Ovary (tissue), 9 donors: ENCODE results near the gene DNAI1. TPM values are rescaled to one million over a fixed set of nuclear protein-coding genes. Genes with fewer than 3 reads are reported as not detected.

Experiments used
- DNase-seq, 5 donors: peaks; one replicate each; pipeline ENCODE4 v3.0.0-alpha.2; 2019 to 2020
- H3K27ac ChIP-seq, 2 donors: fragments of 200-600 bp; one replicate each; pipeline versions ENCODE4 v1.5.1 to v1.8.0; 2019 to 2022
- H3K27me3 ChIP-seq: fragments of 200-600 bp; one replicate; pipeline ENCODE4 v1.8.0; 2022
- H3K36me3 ChIP-seq: fragments of 200-600 bp; sonication (generic); one replicate; pipeline ENCODE4 v1.5.1; 2019
- H3K4me1 ChIP-seq: one replicate; pipeline ENCODE4 v1.8.1; 2013; ENCODE audit warnings: mild to moderate bottlenecking, moderate library complexity; ENCODE audit not compliant: insufficient read depth
- H3K4me3 ChIP-seq: fragments of 200-600 bp; sonication (generic); one replicate; pipeline ENCODE4 v1.5.1; 2017
- H3K9me3 ChIP-seq, 2 donors: fragments of 200-600 bp in 1 of 2; sonication (generic) in 1 of 2; one replicate each; pipeline versions ENCODE4 v1.5.1 to v1.8.1; 2013 to 2019; ENCODE audit warnings: mild to moderate bottlenecking in 1 of 2, moderate library complexity in 1 of 2
- EP300 ChIP-seq: sonication (generic); formaldehyde crosslinking; IDR thresholded peaks from one replicate; pipeline ENCODE4 v1.6.1; 2017; ENCODE audit warnings: antibody characterized with exemption
- POLR2A ChIP-seq: fragments of 450-650 bp; IDR thresholded peaks from one replicate; pipeline ENCODE4 v1.6.1; 2017; ENCODE audit warnings: antibody characterized with exemption, mild to moderate bottlenecking, moderate library complexity
- WGBS, 3 donors: extraction: QIAGEN DNeasy Blood & Tissue Kit in 1 of 3; methylation state at CpG; one replicate each; pipeline versions ENCODE4 v1.1.5 to v1.1.7; 2013 to 2017; 5-methylcytosine and 5-hydroxymethylcytosine counted together
- intact Hi-C, 4 donors: fragments of 100-400 bp; cut with DNase I; formaldehyde crosslinking; loops; one replicate each; pipeline versions ENCODE4 v1.11.0 to v1.15.1; 2022 to 2023
- polyA plus RNA-seq, 2 donors: library from polyadenylated mRNA; stranded (reverse); fragments of 200-250 nt in 1 of 2; fragments of 350-450 nt in 1 of 2; fragmentation: Illumina TruSeq in 1 of 2; extraction: RNeasy Lipid Tissue Mini Kit (QIAGEN cat#74804) in 1 of 2; gene quantifications; one replicate each; pipeline ENCODE4 v1.2.3, GENCODE V29; 2013 to 2014
- total RNA-seq, 7 donors: library from RNA; depleted of rRNA in 2 of 7; stranded (reverse); fragments of >200 nt in 2 of 7; fragmentation: NEBNext Ultra II Directional in 3 of 7; extraction: Animal tissue kit (Norgen Biotek cat#: 25700) in 3 of 7; gene quantifications; one replicate each; pipeline versions ENCODE4 v1.1.0 to v1.2.4, GENCODE V29; 2016 to 2023
- TF ChIP-seq, protein P1 (sequence below), 3 donors: fragments of 450-650 bp in 2 of 3; fragments of 200-600 bp in 1 of 3; IDR thresholded peaks; one replicate each; pipeline versions ENCODE4 v1.5.1 to v1.8.0; 2016 to 2022; ENCODE audit warnings: antibody characterized with exemption in 3 of 3, mild to moderate bottlenecking in 1 of 3
- donor health status: DM: no; HTN: no; CAD: no; lungs with moderate emphysema.
- donor health status: DM: no; HTN: no; CAD: no.
- donor health status: Bipolar disorder and iron deficiency.
- donor health status: DM: yes; HTN: yes; CAD: no.
- donor health status: DM: no; HTN: no; CAD: no.
- donor health status: DM: yes; HTN: yes; CAD: no.

Gene DNAI1
- total and polyA plus RNA-seq, 9 donors = 0.10 to 26.1 (median 1.9) TPM; not detected in 3

DNA sequence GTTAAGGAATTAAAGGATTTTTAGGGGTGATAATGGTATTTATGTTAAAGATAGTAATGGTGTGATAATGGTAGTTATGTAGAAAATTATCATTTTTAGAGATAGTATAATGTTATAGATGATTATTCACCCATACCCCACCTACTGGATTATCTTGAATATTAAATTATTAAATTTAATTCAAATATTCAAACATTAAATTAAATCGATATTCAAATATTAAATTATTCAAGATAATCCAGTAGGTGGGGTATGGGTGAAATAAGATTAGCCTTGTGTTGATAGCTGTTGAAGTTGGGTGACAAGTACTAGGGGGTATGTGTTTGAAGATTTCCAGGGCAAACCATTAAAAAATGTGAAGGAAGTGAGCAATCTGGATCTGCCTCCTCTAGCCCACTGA lies 15.8 kb upstream of the DNAI1 start:
- H3K27ac ChIP-seq = no peak overlapping the region
- intact Hi-C loops = no loop called here
- WGBS, 3 donors = 92 to 100% (median 96%) methylated on average over 1 of the region's 1 CpG
- DNase-seq = no peak
- no peak overlapping the region for H3K4me3 ChIP-seq
- H3K9me3 ChIP-seq = no peaks in the 10 kb centered on the region
- no peaks in the 10 kb centered on the region for H3K36me3 ChIP-seq
- no peaks in the 10 kb centered on the region for H3K4me1 ChIP-seq
- no peaks in the 10 kb centered on the region for H3K27me3 ChIP-seq
- TF ChIP-seq POLR2A (no peak), EP300 (no peak)
- TF ChIP-seq, protein P1, sequence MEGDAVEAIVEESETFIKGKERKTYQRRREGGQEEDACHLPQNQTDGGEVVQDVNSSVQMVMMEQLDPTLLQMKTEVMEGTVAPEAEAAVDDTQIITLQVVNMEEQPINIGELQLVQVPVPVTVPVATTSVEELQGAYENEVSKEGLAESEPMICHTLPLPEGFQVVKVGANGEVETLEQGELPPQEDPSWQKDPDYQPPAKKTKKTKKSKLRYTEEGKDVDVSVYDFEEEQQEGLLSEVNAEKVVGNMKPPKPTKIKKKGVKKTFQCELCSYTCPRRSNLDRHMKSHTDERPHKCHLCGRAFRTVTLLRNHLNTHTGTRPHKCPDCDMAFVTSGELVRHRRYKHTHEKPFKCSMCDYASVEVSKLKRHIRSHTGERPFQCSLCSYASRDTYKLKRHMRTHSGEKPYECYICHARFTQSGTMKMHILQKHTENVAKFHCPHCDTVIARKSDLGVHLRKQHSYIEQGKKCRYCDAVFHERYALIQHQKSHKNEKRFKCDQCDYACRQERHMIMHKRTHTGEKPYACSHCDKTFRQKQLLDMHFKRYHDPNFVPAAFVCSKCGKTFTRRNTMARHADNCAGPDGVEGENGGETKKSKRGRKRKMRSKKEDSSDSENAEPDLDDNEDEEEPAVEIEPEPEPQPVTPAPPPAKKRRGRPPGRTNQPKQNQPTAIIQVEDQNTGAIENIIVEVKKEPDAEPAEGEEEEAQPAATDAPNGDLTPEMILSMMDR (IDR thresholded peaks at IDR 0.05) = no peak

DNA sequence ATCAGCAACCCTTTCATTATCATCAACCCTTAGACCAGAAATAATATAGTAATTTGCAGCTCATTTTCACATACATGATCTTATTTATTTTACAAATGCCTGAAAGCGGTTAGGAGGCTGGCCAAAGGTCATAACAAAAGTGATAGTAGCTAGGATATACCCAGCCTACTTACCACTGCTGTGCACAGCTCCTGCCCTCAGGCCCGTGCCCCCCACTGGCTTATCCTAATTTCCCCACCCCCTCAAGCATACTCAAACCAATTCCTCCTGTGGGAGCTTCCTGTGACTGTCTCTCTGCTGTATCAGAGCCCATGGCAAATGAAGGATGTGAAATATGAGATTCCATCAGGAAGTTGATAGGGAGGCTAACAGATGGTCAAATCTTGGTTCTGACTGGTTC lies 15.1 kb upstream of the DNAI1 start:
- Histone ChIP-seq H3K27ac (no peak overlapping the region), H3K4me1 (no peaks in the 10 kb centered on the region), H3K4me3 (no peak overlapping the region), H3K36me3 (no peaks in the 10 kb centered on the region), H3K27me3 (no peaks in the 10 kb centered on the region), H3K9me3 (no peaks in the 10 kb centered on the region)
- 61 to 73% (median 66%) methylated on average over 2 of the region's 2 CpGs for WGBS, 3 donors
- intact Hi-C loops = no loop called here
- no peak for DNase-seq
- no peak for TF ChIP-seq EP300
- TF ChIP-seq, protein P1 (IDR thresholded peaks at IDR 0.05) = no peak
- TF ChIP-seq POLR2A = no peak

DNA sequence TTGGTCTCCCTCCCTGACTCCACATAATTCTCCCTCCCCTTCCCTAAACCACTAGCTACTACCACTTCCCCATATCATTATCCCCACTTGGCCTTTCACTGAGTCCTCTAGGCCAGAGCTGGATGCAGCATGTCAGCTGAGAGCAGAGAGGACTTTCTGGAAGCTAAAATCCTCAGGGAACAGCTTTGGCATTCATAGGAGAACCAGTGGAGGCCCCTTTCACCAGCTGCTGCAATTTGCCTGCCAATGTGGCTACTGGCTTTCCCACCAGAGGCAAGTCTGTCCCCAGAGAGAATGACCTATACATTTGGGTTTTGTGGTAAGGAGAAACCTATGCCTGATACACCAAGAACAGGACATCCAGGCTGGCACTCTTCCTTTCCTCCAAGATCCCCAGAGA lies 14.6 kb upstream of the DNAI1 start:
- H3K27ac ChIP-seq = no peak overlapping the region
- DNase-seq = no peak
- no peak for TF ChIP-seq EP300
- TF ChIP-seq, protein P1 (IDR thresholded peaks at IDR 0.05) = no peak
- TF ChIP-seq POLR2A = no peak
- no peaks in the 10 kb centered on the region for H3K4me1 ChIP-seq
- no peaks in the 10 kb centered on the region for H3K27me3 ChIP-seq
- no peaks in the 10 kb centered on the region for H3K36me3 ChIP-seq
- H3K9me3 ChIP-seq = no peaks in the 10 kb centered on the region
- intact Hi-C loops = no loop called here
- H3K4me3 ChIP-seq = no peak overlapping the region

DNA sequence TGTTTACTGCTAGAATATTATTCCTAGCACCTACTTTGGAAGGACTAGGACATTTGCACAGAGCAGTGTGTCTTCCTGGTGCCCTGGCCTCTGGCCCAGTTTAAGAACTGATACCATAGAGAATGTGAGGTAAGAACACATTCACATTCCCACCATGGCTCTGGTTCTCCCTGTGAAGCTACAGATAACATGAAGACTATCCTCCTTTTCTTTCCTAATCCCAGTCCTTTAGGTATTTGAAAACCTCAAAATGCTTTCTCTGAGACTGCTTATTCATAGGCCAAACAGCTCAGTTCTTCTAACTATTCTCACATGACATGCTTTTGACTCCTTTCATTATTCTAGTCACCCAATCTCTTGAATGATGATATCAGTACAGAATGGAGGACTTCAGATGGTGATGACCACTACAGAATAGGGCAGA lies 12.1 kb upstream of the DNAI1 start:
- Histone ChIP-seq H3K4me3 (no peak overlapping the region), H3K4me1 (no peaks in the 10 kb centered on the region), H3K36me3 (no peaks in the 10 kb centered on the region), H3K27me3 (no peaks in the 10 kb centered on the region), H3K9me3 (no peaks in the 10 kb centered on the region), H3K27ac (no peak overlapping the region)
- no peak for DNase-seq
- no peak for TF ChIP-seq EP300
- TF ChIP-seq POLR2A = no peak
- TF ChIP-seq, protein P1 (IDR thresholded peaks at IDR 0.05) = no peak
- intact Hi-C loops = no loop called here

DNA sequence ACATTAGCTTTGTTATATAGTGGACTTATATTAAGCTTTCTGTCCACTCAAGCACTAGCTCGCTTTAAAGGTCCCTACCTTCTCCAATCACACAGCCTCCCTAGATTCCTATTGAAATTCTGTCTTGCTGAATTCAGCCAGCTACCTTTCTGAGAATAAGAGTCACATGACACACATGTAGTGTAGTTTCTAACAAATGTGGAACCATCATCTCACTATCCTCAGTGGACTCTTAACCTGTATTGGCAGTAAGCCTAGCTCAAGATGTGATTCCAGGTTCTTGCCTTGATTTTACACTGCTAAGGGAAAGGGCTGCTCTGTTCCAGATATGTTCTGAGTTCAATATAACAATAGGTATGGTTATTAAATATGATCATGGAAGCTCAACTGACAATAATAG lies 11.7 kb upstream of the DNAI1 start:
- Histone ChIP-seq H3K4me1 (no peaks in the 10 kb centered on the region), H3K9me3 (no peaks in the 10 kb centered on the region)
- TF ChIP-seq POLR2A (no peak), EP300 (no peak)
- TF ChIP-seq, protein P1 (IDR thresholded peaks at IDR 0.05) = no peak

More for the DNA sequence above, 11.7 kb upstream of the DNAI1 start:
- no peak overlapping the region for H3K27ac ChIP-seq
- 96 to 100% (median 97%) methylated on average over 1 of the region's 1 CpG for WGBS, 3 donors
- DNase-seq = no peak
- intact Hi-C loops = no loop called here
- H3K4me3 ChIP-seq = no peak overlapping the region
- no peaks in the 10 kb centered on the region for H3K36me3 ChIP-seq
- H3K27me3 ChIP-seq = no peaks in the 10 kb centered on the region
